ENCODE measurements around the gene ROR1.

Gene ROR1

GRCh38 chr1:63819795-63820194 lies 46.0 kb downstream of the ROR1 start:
- TF ChIP-seq, protein P1, sequence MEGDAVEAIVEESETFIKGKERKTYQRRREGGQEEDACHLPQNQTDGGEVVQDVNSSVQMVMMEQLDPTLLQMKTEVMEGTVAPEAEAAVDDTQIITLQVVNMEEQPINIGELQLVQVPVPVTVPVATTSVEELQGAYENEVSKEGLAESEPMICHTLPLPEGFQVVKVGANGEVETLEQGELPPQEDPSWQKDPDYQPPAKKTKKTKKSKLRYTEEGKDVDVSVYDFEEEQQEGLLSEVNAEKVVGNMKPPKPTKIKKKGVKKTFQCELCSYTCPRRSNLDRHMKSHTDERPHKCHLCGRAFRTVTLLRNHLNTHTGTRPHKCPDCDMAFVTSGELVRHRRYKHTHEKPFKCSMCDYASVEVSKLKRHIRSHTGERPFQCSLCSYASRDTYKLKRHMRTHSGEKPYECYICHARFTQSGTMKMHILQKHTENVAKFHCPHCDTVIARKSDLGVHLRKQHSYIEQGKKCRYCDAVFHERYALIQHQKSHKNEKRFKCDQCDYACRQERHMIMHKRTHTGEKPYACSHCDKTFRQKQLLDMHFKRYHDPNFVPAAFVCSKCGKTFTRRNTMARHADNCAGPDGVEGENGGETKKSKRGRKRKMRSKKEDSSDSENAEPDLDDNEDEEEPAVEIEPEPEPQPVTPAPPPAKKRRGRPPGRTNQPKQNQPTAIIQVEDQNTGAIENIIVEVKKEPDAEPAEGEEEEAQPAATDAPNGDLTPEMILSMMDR (IDR thresholded peaks at IDR 0.05) = no peak

DNA sequence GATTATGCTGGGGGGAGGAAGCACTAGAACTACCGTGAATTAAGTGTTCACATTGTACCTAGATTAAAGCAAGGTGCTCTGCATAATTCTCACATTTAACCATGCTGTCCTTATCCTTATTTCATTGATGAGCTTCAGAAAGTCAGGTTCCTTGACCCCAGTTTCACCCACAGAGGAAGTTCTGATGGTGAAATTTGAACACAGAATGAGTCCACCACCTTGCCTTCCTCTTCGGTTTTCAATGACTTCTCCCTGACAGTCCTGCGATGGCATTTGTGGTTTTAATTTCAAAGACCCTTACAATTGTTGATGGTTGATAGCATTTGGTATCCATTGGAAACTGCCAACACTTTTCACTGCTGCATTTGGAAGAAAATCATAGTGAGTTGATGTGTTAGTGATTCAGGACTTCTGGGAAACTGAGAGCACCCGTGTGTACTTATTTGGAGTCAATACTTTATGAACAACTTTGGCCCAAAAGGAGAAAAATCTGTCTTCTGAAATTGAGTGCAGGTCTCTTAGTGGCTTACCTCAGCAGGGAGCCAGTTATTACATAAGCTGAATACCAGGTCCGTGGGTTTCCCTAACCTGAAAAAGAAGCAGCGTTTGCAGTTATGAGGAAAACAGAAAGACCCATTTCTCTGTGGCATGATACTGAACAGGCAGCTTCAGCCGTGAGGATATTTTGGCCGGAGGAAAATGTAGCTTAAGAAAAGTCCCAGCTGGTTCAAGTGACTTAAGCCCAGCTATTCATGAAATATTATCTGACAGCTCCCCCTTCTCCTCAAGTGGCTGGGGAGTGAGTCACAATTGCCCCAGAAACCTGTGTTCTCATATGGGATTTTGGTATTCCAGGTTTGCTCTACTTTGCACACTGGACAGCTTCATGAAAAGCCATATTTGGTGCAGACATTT lies 47.5 kb downstream of the ROR1 start:
- TF ChIP-seq, protein P1 (IDR thresholded peaks at IDR 0.05) = no peak

DNA sequence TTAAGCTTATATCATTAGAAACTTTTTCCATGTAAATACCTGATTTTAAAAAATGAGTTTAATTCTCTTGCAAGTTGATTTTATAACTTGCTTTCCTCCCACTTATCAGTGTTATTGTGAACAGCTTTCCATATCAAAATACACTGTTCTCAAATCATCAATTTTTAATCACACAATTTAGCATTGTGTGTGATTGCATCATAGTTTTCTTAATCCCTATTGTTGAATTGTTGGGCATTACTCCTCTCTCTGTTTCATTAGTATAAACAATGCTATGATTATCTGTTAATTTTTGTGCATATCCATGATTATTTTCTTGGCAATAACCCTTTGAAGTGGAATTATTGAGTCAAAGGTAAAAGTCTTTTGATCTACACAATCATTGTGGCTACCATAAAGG lies 48.7 kb downstream of the ROR1 start:
- TF ChIP-seq, protein P1 (IDR thresholded peaks at IDR 0.05) = no peak

GRCh38 chr1:63824451-63824850 lies 50.6 kb downstream of the ROR1 start:
- TF ChIP-seq, protein P1 (IDR thresholded peaks at IDR 0.05) = no peak

DNA sequence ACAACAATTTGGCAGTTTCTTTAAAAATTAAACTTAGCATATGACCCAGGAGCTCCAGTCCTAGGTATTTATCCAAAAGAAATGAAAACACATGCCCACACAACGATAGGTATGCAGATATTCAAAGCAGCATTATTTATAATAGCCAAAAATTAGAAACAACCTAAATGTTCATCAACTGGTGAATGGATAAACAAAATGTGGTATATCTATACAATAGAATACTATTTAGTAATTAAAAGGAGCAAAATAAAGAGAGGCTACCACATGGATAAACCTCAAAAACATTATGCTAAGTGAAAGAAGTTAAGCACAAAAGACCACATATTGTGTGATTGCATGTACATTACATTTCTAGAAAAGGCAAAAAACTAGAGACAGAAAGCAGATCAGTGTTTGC lies 51.3 kb downstream of the ROR1 start:
- TF ChIP-seq, protein P1 (IDR thresholded peaks at IDR 0.05) = no peak

DNA sequence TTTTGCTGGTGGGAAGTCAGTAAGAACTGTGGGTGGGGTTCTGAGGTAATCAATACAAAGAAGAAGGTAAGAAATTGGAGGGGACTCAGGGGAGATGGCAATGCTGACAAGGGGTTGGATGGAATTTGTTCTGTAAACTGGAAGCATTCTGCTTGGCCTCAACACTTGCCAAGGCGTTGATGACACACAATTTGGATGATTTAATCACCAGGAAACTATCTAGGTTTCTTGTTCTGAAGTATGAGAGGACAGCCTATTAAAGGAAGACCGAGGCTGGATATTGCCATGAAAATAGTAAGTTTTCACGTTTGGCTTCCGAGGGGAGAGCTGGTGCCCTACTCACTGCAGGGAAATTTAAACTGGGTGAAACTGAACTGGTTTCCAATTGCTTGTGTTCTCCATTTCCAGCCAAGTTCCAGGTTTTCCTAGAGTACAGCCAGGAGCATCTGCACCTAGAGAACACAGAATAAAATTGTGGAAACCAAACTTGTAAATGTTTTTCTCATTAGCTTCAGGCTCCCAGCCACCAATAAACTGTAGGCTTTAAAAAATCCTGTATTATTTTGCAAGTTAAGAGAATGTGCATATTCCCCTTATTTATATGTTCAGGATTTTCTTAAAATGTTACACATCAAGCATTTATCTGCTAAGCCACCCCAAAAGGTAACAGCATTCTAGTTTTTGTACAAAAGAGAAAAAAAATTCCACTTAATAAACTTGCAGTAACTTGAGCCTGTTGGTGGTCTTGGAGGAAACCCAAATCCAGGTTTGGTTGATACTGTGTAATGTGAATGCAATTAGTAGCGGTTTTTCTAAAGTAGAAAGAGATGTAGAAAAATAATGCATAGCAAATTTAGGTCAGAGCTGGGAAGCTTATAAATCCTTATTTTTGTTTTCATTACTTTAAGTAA lies 53.8 kb downstream of the ROR1 start:
- TF ChIP-seq, protein P1 (IDR thresholded peaks at IDR 0.05) = no peak

DNA sequence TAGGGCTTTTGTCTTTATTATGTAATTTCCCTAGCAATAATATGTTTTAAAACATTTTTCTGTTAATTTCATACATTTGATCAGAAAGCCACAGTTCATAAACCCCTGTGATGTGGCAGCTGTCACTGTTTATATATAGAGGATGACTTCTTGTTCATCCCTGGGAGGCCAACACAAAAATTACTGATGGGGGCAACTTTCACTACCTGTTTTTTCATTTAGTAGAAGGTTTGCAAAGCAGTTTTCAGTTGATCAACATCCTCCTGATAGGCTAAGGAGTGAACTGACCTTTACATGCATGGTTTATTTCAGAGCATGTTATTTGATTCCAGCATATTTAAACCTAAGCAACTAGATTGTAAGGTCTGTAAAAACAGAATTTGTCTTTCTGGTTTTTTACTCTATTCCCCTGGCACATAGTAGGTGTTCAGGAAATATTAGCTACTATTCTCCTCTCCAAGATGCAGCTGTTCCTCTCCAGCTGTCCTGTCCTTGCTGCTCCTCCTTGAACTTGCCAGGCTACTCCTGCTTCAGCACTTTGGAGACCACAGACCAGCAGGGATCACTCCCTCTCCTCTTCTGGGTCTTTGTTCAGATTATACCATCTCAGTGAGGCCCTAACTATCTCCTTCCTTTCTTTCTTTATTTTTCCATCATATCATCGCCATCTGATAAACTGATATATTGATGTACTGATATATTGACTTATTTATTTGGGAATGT lies 54.7 kb downstream of the ROR1 start:
- TF ChIP-seq, protein P1 (IDR thresholded peaks at IDR 0.05) = no peak

Measured in LNCAP (cell line).